SK-N-MC (cell line): ENCODE data around the gene RBMS3.

Experiments
- DNase-seq: peaks from one replicate; pipeline ENCODE4 v3.0.0-alpha.2; 2011; ENCODE audit warnings: low read depth, low spot score
- H3K27ac ChIP-seq: fragments of 200-600 bp; sonication (generic); 2 replicates; pipeline ENCODE4 v1.5.1; 2016; ENCODE audit warnings: mixed run types
- H3K36me3 ChIP-seq: fragments of 200-600 bp; sonication (generic); 2 replicates; pipeline ENCODE4 v1.6.1; 2017; ENCODE audit warnings: antibody characterized with exemption, low read length, mixed read lengths; ENCODE audit not compliant: insufficient read depth
- H3K4me3 ChIP-seq: fragments of 200-600 bp; sonication (generic); 2 replicates; pipeline ENCODE4 v1.5.1; 2016
- H3K9ac ChIP-seq: fragments of 200-600 bp; sonication (generic); 2 replicates; pipeline ENCODE4 v1.8.0; 2017; ENCODE audit warnings: mixed run types, mixed read lengths; ENCODE audit not compliant: insufficient read length
- H3K9me3 ChIP-seq: fragments of 200-600 bp; sonication (generic); 2 replicates; pipeline ENCODE4 v1.6.1; 2017; ENCODE audit warnings: low read depth, mild to moderate bottlenecking, antibody characterized with exemption, low read length, moderate library complexity, mixed read lengths
- EZH2 ChIP-seq: fragments of 200-600 bp; sonication (generic); IDR thresholded peaks from one replicate; pipeline ENCODE4 v1.6.1; 2017; ENCODE audit warnings: antibody characterized with exemption
- FOXP2 ChIP-seq: optimal IDR thresholded peaks from 2 replicates; pipeline ENCODE3; 2011; ENCODE audit warnings: mild to moderate bottlenecking, moderate library complexity; ENCODE audit not compliant: insufficient read depth; ENCODE audit errors: extremely low read length, control extremely low read depth
- POLR2AphosphoS5 ChIP-seq: IDR thresholded peaks from 2 replicates; pipeline ENCODE4 v1.6.1; 2012; ENCODE audit warnings: mild to moderate bottlenecking, low read depth, low read length, borderline replicate concordance

The RBMS3 gene

DNA sequence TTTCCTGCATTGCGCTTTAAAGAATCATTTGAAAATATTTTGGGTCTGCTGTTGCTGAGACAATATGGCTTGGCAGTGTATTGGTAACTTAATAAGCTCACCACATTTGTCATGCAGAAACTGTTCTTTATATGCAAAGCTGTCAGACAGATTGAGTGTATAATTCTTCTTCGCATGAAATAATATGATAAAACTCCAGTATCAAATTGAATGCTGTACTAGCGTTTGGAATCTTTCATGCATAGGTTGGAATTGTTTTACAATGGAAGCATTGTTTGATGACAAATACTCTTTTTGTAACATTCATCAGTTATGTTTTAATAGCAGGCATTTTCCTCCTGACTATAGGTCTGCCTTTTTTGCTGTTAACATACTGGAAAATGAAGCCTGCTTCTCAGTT, 53.8 kb downstream of the RBMS3 start:
- no peaks in the 10 kb centered on the region for H3K36me3 ChIP-seq
- peak overlapping the region; percentile 74 for H3K9ac ChIP-seq
- DNase-seq: no peak
- TF ChIP-seq FOXP2: no peak
- TF ChIP-seq EZH2: no peak
- H3K27ac ChIP-seq: peak overlapping the region; percentile 98
- peak overlapping the region; percentile 75 for H3K4me3 ChIP-seq
- no peaks in the 10 kb centered on the region for H3K9me3 ChIP-seq

DNA sequence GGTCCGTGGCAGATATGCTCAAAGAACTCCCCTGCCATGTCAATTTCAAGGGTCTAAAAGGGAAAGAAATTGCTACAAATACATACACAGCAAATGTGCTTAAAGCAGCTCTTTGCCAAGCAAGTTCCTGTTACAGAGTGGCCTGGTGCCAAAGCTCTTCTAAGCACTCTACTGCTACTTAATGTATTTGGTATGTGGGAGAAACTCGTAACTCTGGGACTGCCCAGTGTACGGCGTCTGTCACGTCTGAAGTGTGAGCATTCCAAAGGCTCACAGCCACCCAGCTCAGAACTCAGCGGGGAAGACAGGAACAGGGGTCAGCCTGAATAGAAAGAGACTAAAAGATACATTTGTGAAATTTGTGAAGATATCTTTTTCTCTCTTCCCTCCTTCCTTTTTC, 54.6 kb downstream of the RBMS3 start:
- TF ChIP-seq POLR2AphosphoS5: peak; percentile 57; the same call in 1 of the 2 replicates
- no peak for TF ChIP-seq FOXP2
- Histone ChIP-seq H3K9ac (peak overlapping the region; percentile 74), H3K4me3 (peak overlapping the region; percentile 75), H3K36me3 (no peaks in the 10 kb centered on the region), H3K9me3 (no peaks in the 10 kb centered on the region), H3K27ac (peak overlapping the region; percentile 98)
- peak; percentile 82 for DNase-seq

DNA sequence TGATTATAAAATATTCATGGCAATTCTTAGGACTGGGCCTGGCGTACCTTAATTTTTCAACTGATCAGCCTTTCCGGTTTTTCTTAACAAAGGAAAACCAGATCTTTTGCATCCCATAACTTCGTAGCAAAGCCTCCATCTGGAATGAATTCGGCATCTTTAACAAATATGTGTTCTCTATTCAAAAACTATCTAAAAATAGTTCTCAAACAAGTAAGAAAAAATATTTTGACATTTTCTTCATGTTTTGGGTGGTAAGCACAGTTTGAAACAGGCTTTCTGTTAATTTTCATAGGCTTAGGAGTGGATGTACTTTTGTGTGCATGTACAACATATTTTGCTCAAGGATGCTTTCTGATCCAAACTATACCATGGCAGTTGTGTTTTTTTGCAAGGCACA, 55.1 kb downstream of the RBMS3 start:
- TF ChIP-seq FOXP2: no peak
- TF ChIP-seq EZH2: no peak
- TF ChIP-seq POLR2AphosphoS5: no peak
- peak overlapping the region; percentile 98 for H3K27ac ChIP-seq
- H3K4me3 ChIP-seq: peak overlapping the region; percentile 75
- DNase-seq: no peak
- no peaks in the 10 kb centered on the region for H3K9me3 ChIP-seq
- H3K36me3 ChIP-seq: no peaks in the 10 kb centered on the region
- peak overlapping the region; percentile 74 for H3K9ac ChIP-seq

DNA sequence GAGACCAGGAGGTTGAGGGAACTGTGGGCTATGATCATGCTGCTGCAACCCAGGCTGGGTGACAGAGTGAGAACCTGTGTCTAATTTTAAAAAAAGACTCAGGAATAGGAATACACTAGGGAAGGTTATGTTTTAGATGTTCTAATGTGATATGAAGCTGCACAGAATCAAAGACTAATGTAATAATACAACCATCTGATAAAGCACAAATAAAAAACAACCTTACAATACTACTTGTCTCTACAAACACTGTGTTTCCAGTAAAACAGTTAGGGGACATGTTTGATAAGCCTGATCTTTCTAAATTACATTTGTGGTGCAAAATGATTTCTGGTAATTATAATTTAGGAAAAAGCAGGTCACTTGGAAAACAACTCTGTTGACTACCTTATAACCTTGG, 56.7 kb downstream of the RBMS3 start:
- Histone ChIP-seq H3K27ac (no peak overlapping the region), H3K9ac (no peak overlapping the region), H3K36me3 (no peaks in the 10 kb centered on the region), H3K9me3 (no peaks in the 10 kb centered on the region), H3K4me3 (no peak overlapping the region)
- DNase-seq: no peak
- TF ChIP-seq FOXP2: no peak
- no peak for TF ChIP-seq POLR2AphosphoS5
- no peak for TF ChIP-seq EZH2

GRCh38 chr3:29338377-29338776, 57.5 kb downstream of the RBMS3 start:
- TF ChIP-seq POLR2AphosphoS5 (no peak), EZH2 (no peak), FOXP2 (no peak)
- no peak for DNase-seq
- H3K4me3 ChIP-seq: no peak overlapping the region
- no peaks in the 10 kb centered on the region for H3K9me3 ChIP-seq
- no peak overlapping the region for H3K27ac ChIP-seq
- no peak overlapping the region for H3K9ac ChIP-seq
- no peaks in the 10 kb centered on the region for H3K36me3 ChIP-seq

DNA sequence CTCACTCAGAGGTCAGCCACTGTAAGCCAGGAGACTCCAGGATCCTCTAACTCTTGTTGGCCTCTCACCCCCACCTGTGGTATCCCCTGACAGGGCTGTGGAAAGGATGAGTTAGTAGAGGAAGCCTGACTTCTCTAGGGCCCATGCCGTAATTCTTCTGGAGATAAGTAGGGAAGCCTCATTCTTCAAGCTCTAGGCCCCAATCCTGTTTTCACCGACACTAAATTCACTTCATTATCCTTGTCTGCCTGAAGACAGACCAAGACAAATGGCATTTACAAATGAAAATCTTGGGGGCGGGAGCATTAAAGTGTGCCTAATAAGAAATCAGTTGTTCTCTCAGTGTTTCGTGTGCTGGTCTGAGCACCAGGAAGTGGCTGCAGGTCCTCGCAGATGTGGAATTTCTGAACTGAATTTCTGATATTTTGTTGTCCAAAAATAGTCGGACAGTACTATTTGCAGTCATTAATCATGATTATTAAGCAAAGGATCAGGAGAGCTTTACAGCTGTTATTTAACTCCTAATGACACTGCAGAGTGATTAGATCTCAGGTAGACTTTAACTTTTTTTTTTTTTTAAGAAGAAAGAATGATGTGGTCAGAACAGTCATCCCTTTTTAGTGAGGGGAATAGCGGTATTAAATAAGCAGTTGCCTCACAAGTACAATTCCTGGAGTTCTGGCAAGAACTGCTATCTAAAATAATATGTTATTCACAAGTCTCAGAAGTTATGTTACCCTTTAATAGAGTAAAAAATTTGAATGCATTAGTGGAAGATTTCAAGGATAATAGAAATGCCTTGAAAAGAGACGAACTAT, 58.4 kb downstream of the RBMS3 start:
- no peaks in the 10 kb centered on the region for H3K9me3 ChIP-seq
- no peaks in the 10 kb centered on the region for H3K36me3 ChIP-seq
- H3K9ac ChIP-seq: no peak overlapping the region
- TF ChIP-seq EZH2 (no peak), POLR2AphosphoS5 (no peak), FOXP2 (no peak)
- H3K27ac ChIP-seq: no peak overlapping the region
- no peak overlapping the region for H3K4me3 ChIP-seq
- DNase-seq: no peak

DNA sequence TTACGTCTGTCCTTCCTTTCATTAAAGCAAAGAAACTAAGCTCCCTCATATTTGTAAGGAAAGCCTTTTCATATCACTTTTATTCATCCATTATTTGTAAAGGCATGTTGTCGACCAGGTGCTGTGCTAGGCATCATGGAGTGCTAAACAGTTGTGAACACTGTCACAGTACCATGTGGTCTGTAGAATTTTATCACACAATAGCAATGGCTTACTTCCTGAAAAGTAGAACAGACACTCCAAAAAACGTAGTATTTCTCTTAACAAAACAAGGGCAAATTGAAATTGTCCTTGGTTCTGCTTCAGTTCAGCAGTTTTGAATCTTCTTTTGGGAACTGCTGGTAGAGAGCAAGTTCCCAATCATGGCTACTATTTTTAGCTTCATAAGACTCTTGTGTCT, 63.3 kb downstream of the RBMS3 start:
- Histone ChIP-seq H3K9me3 (no peaks in the 10 kb centered on the region), H3K9ac (no peak overlapping the region)
- TF ChIP-seq EZH2 (no peak), FOXP2 (no peak), POLR2AphosphoS5 (no peak)

GRCh38 chr3:29344935-29345334, 64.1 kb downstream of the RBMS3 start:
- Histone ChIP-seq H3K36me3 (no peaks in the 10 kb centered on the region), H3K9me3 (no peaks in the 10 kb centered on the region), H3K9ac (no peak overlapping the region), H3K27ac (no peak overlapping the region), H3K4me3 (no peak overlapping the region)
- TF ChIP-seq FOXP2: no peak
- no peak for TF ChIP-seq POLR2AphosphoS5
- no peak for TF ChIP-seq EZH2
- no peak for DNase-seq

More for the DNA sequence above, 63.3 kb downstream of the RBMS3 start:
- H3K36me3 ChIP-seq: no peaks in the 10 kb centered on the region
- H3K4me3 ChIP-seq: no peak overlapping the region
- no peak for DNase-seq
- H3K27ac ChIP-seq: no peak overlapping the region
